Activated T-cell treated with anti-CD3 and anti-CD28 coated beads, Interleukin-2, amount 50 U/mL, for 4 hours (primary cell): ENCODE measurements around the gene TCF23. TPM values are rescaled to one million over a fixed set of nuclear protein-coding genes. Genes with fewer than 3 reads are reported as not detected.

Experiments used
- ATAC-seq, 2 donors: fragments of 200-7000 bp; cut with Tn5 transposase; one replicate each; pipeline ENCODE4 v1.10.0; 2021
- DNase-seq: peaks from one replicate; pipeline ENCODE4 v3.0.0-alpha.2; 2020
- H3K27me3 Mint-ChIP-seq: one replicate; pipeline ENCODE4 v1.8.0; 2021; ENCODE audit warnings: low read depth, mixed read lengths
- H3K36me3 Mint-ChIP-seq: one replicate; pipeline ENCODE4 v1.8.0; 2022; ENCODE audit warnings: mixed read lengths; ENCODE audit not compliant: insufficient read depth
- H3K4me1 Mint-ChIP-seq: one replicate; pipeline ENCODE4 v1.8.0; 2021; ENCODE audit warnings: low read depth, mixed read lengths
- H3K4me3 Mint-ChIP-seq: one replicate; pipeline ENCODE4 v1.8.0; 2021; ENCODE audit warnings: mild to moderate bottlenecking, moderate library complexity, mixed read lengths
- H3K9me3 Mint-ChIP-seq: one replicate; pipeline ENCODE4 v1.8.0; 2021; ENCODE audit warnings: mixed read lengths
- total RNA-seq, 3 donors: library from RNA; stranded (reverse); gene quantifications; one replicate each; pipeline ENCODE4 v1.2.1, GENCODE V29; 2021

Gene TCF23
- total RNA-seq, 3 donors from 2014 or later, result not detected

- no peaks in the 10 kb centered on the region for H3K9me3 Mint-ChIP-seq
- ATAC-seq (no peak), DNase-seq (no peak)
- peaks cover 30% of the 10 kb centered on the region for H3K27me3 Mint-ChIP-seq
- H3K36me3 Mint-ChIP-seq, result no peaks in the 10 kb centered on the region
- H3K4me3 Mint-ChIP-seq, result peak overlapping the region; percentile 85
- H3K4me1 Mint-ChIP-seq, result peaks cover 23% of the 10 kb centered on the region
These were observed 26.9 kb upstream of the TCF23 start for GRCh38 chr2:27121906-27122305.

- H3K4me1 Mint-ChIP-seq, result peaks cover 23% of the 10 kb centered on the region
- no peaks in the 10 kb centered on the region for H3K36me3 Mint-ChIP-seq
- H3K27me3 Mint-ChIP-seq, result peaks cover 25% of the 10 kb centered on the region
- DNase-seq (no peak), ATAC-seq (no peak)
- H3K9me3 Mint-ChIP-seq, result no peaks in the 10 kb centered on the region
- H3K4me3 Mint-ChIP-seq, result peak overlapping the region; percentile 85
These were observed 26.0 kb upstream of the TCF23 start for GRCh38 chr2:27122791-27123190.

GRCh38 chr2:27123302-27124150 lies 25.3 kb upstream of the TCF23 start, which contains the start of gene ABHD1:
Gene ABHD1, plus strand, starts transcription at chr2:27123815. Its CDS starts 134 bp downstream, at chr2:27123949.
- peak within 1 kb of the TSS; percentile 85 for H3K4me3 Mint-ChIP-seq
- H3K36me3 Mint-ChIP-seq, result no peaks in the 10 kb centered on the region
- H3K27me3 Mint-ChIP-seq, result peaks cover 18% of the 10 kb centered on the region
- H3K4me1 Mint-ChIP-seq, result peaks cover 20% of the 10 kb centered on the region
- H3K9me3 Mint-ChIP-seq, result no peaks in the 10 kb centered on the region
- DNase-seq (peak; percentile 49), ATAC-seq (peak; percentile 87 to 91)

- peaks cover 5% of the 10 kb centered on the region for H3K36me3 Mint-ChIP-seq
- H3K4me1 Mint-ChIP-seq, result peaks cover 14% of the 10 kb centered on the region
- DNase-seq (no peak), ATAC-seq (no peak)
- peaks cover 6% of the 10 kb centered on the region for H3K27me3 Mint-ChIP-seq
- H3K9me3 Mint-ChIP-seq, result no peaks in the 10 kb centered on the region
- H3K4me3 Mint-ChIP-seq, result no peak overlapping the region
These were observed 23.7 kb upstream of the TCF23 start for GRCh38 chr2:27125104-27125503.

GRCh38 chr2:27126252-27126710 lies 22.5 kb upstream of the TCF23 start:
- ATAC-seq (no peak), DNase-seq (no peak)
- peaks cover 13% of the 10 kb centered on the region for H3K36me3 Mint-ChIP-seq
- no peaks in the 10 kb centered on the region for H3K27me3 Mint-ChIP-seq
- no peaks in the 10 kb centered on the region for H3K9me3 Mint-ChIP-seq
- H3K4me1 Mint-ChIP-seq, result peaks cover 15% of the 10 kb centered on the region
- no peak overlapping the region for H3K4me3 Mint-ChIP-seq

GRCh38 chr2:27127883-27128667 lies 20.7 kb upstream of the TCF23 start:
- H3K4me1 Mint-ChIP-seq, result peaks cover 17% of the 10 kb centered on the region
- no peaks in the 10 kb centered on the region for H3K9me3 Mint-ChIP-seq
- peaks cover 15% of the 10 kb centered on the region for H3K36me3 Mint-ChIP-seq
- H3K4me3 Mint-ChIP-seq, result no peak overlapping the region
- no peak for ATAC-seq
- DNase-seq, result no peak
- H3K27me3 Mint-ChIP-seq, result no peaks in the 10 kb centered on the region

- H3K4me1 Mint-ChIP-seq, result peaks cover 20% of the 10 kb centered on the region
- H3K4me3 Mint-ChIP-seq, result no peak overlapping the region
- no peaks in the 10 kb centered on the region for H3K9me3 Mint-ChIP-seq
- peaks cover 15% of the 10 kb centered on the region for H3K36me3 Mint-ChIP-seq
- no peaks in the 10 kb centered on the region for H3K27me3 Mint-ChIP-seq
- DNase-seq (no peak), ATAC-seq (no peak)
These were observed 19.9 kb upstream of the TCF23 start for GRCh38 chr2:27128668-27129571.

GRCh38 chr2:27130396-27130795 lies 18.4 kb upstream of the TCF23 start:
- ATAC-seq, result no peak
- Mint-ChIP-seq H3K4me3 (no peak overlapping the region), H3K9me3 (no peaks in the 10 kb centered on the region), H3K4me1 (peaks cover 21% of the 10 kb centered on the region), H3K27me3 (no peaks in the 10 kb centered on the region), H3K36me3 (peaks cover 15% of the 10 kb centered on the region)
- DNase-seq, result no peak

GRCh38 chr2:27131429-27131828 lies 17.4 kb upstream of the TCF23 start:
- ATAC-seq (no peak), DNase-seq (no peak)
- peaks cover 21% of the 10 kb centered on the region for H3K4me1 Mint-ChIP-seq
- H3K36me3 Mint-ChIP-seq, result peaks cover 15% of the 10 kb centered on the region
- H3K9me3 Mint-ChIP-seq, result no peaks in the 10 kb centered on the region
- H3K27me3 Mint-ChIP-seq, result no peaks in the 10 kb centered on the region
- peak overlapping the region; percentile 42 for H3K4me3 Mint-ChIP-seq

- no peak for DNase-seq
- ATAC-seq, result peak; percentile 20 to 32
- no peaks in the 10 kb centered on the region for H3K9me3 Mint-ChIP-seq
These were observed 15.5 kb upstream of the TCF23 start for GRCh38 chr2:27133195-27133875.

GRCh38 chr2:27133905-27134780 lies 14.7 kb upstream of the TCF23 start, which contains the start of gene PREB:
Gene PREB, minus strand, starts transcription at chr2:27134636. Its CDS starts 215 bp downstream, at chr2:27134421.
- DNase-seq (peak; percentile 99), ATAC-seq (peak; percentile 92 to 95)
- no peaks in the 10 kb centered on the region for H3K27me3 Mint-ChIP-seq
- peaks cover 15% of the 10 kb centered on the region for H3K36me3 Mint-ChIP-seq
- no peaks in the 10 kb centered on the region for H3K9me3 Mint-ChIP-seq
- peak within 1 kb of the TSS; percentile 91 for H3K4me3 Mint-ChIP-seq
- H3K4me1 Mint-ChIP-seq, result peaks cover 21% of the 10 kb centered on the region

More at GRCh38 chr2:27133195-27133875, 15.5 kb upstream of the TCF23 start:
- Mint-ChIP-seq H3K4me3 (peak overlapping the region; percentile 91), H3K36me3 (peaks cover 15% of the 10 kb centered on the region), H3K4me1 (peaks cover 21% of the 10 kb centered on the region), H3K27me3 (no peaks in the 10 kb centered on the region)

GRCh38 chr2:27134781-27135477 lies 13.9 kb upstream of the TCF23 start:
- ATAC-seq (no peak), DNase-seq (no peak)
- no peaks in the 10 kb centered on the region for H3K27me3 Mint-ChIP-seq
- peak overlapping the region; percentile 91 for H3K4me3 Mint-ChIP-seq
- H3K36me3 Mint-ChIP-seq, result peaks cover 12% of the 10 kb centered on the region
- H3K4me1 Mint-ChIP-seq, result peaks cover 21% of the 10 kb centered on the region
- no peaks in the 10 kb centered on the region for H3K9me3 Mint-ChIP-seq
